Measurements from ENCODE around the gene S100A6.
"Not testable (repeated sequence)": the region's sequence is repeated elsewhere in the genome, so short reads cannot be mapped to it uniquely, and the experiment has no call there.

S100A6 gene

DNA sequence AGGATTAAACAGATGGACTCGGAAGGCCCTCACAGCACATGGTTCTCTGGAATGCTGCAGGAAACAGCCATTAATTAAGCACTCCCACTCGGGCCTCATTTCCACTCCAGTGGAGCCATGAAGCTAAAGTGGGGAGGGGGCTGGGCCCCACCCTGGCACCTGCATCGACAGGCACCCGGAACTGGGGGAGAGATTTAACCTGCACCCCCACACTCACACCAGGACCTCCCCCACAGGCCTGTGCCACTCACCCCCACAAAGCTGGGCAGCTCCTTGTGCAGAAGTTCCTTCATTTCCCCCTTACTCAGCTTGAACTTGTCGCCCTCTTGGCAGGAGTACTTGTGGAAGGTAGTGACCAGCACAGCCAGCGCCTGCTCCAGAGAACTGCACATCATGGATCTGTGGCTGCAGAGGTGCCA, 27.7 kb upstream of the S100A6 start:
- DNase-seq = no peak

DNA sequence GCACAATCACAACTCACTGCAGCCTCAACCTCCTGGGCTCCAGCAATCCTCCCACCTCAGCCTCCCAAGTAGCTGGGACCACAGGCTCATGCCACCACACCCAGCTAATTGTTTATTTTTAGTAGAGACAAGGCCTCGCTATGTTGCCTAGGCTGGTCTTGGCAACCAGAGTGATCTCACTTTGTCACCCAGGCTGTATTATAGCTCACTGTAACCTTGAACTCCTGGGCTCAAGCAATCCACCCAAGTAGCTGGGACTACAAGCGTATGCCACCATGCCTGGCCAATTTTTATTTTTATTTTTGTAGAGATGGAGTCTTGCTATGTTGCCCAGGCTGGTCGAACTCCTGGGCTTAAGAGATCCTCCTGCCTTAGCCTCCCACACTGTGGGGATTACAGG, 26.2 kb upstream of the S100A6 start:
- not testable (repeated sequence) for DNase-seq

DNA sequence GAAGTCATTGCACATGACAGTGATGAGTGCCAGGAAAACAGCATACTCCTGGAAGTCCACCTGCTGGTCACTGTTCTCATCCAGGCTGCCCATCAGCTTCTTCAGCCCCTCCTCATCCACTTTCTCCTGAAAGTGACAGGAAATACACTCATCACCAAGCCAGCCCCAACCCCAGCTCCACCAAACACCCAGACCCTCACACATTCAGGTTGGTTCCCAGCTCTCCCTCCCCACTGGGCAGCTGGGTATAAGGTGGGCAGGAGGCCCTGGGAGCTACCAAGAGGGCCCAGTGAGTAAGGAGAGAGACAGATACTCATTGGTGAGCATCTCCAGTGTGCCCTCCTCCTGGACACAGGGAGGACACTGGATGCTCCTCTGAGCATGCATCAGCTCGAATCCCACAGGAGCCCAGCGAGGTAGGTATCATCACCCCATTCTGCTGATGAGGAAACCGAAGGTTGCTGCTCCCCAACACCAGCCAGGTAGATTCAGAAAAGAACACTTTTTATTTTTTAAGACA, 25.7 kb upstream of the S100A6 start:
- no peak for DNase-seq

DNA sequence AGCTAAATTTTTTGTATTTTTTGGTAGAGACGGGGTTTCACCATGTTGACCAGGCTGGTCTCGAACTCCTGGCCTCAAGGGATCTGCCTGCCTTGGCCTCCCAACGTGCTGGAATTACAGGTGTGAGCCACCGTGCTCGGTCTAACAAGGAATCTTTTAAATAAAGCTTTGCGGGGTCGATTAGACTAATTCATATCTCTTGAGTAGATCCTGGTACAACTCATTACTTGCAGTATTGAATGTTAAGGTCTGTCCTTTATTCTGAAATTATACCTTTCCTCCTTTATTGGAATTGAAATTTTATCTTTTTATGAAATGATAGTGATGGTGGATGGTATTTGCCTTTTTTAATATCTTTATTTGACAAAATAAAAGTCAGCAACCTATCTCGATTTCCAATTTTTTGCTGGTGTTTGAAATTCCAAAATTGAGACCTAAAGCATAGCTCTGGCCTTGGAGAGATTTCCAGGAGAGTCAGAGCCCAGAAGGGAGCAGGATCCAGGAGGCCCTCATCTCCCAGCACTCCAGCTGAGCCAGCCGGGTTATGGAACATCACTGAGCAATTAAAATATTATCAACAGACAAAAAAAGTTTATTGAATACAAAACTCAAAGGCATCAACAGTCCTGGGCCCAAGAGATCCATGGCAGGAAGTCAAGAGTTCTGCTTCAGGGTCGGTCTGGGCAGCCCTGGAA, 25.1 kb upstream of the S100A6 start:
- DNase-seq = no peak

DNA sequence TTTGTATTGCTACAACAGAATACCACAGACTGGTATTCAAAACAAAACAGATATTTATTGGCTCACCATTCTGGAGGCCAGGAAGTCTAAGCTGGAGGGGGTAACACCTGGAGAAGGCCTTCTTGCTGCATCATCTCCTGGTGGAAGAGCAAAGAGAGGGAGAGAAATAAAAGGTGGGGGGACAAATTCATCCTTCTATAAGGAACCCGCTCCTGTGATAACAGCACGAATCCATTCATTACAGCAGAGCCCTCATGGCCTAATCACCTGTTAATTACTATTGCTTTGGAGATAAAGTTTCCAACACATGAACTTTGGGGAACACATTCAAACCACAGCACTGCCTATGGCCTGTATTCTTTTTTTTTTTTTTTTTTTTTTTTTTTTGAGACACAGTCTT, 24.4 kb upstream of the S100A6 start:
- DNase-seq = no peak

DNA sequence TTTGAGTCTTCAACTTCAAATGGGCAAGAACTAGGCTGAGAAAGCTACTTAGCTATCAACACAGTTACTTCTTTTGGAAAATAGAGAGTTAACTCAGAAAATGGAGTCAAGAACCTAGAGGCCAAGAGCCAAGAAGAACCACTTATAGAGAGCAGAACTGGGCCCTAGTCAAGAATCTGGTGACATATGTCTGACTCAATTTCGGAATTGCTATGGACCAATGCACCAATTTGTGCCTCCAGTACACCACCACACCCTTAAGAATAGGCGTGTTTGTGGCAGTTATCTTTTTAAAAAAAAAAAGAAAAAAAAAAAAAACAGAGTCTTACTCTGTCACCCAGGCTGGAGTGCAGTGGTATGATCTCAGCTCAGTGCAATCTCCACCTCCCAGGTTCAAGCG, 22.1 kb upstream of the S100A6 start:
- DNase-seq = no peak

DNA sequence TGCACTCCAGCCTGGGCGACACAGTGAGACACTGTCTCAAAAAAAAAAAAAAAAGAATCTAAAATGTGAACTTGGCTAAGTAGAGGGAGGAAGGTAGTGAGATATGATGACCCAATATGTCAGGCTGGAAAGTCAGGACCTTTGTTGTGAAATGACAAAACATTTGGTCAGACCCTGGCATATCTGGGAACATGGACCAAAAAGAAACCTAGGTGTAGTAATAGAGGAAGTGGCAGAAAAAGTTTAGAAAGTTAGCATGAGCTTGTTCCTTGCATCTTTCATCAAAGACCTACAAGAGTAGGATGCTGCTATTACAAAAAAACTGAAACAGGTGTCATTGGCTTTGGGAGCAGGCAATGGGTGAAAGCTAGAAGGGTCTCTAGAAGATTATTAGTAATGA, 20.6 kb upstream of the S100A6 start:
- DNase-seq = no peak

DNA sequence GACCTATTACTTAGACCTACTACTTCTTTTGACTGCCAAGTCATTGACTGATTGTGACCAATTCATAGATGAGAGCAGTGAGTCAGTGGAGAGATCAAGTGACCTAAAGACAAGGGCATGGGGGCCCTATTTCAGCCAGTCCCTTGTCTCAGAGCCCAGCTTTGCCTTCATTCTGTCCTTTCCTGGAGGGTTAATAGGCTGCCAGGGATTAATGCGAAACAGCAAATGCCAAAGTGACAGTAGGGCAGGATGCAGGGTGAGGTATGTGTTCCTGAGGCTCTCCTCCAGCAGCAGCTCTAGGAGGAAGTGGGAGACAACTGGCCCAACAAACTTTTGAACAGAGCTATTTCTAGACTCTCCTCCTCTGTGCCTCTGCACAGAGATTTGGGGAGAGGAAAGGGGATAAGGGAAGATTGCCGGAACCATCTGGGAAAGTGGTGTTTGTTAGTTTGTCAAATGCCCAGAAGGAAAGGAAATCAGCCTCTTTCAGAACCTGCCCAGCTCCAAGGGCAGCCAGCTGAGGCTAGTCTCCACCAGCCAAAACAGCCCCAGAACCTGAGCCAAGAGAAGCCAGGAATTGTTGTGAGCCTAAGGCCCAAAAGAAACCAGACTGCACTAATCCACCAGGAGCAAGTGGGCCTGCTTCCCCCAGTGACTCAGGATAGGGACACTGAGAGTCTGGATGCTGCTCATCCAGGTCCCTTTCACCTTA, 18.2 kb upstream of the S100A6 start:
- DNase-seq = no peak

DNA sequence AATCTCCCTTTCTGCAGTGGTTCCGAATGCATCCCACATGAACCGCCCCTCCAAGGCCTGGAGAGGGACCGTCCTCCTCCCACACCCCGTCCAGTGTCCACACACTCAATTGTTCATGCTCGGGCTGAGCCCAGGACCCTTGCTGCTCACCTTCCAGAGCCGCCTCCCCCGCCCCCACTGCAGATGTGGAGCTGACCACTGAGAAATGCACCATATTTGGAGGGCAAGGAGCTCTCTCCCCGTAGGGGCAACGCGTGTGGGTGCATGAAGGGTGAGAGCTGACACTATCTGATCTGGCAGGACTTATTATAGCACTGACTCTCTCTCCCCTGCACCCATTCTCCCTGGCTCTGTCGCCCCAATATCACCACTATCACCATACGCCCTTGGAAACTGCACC, 17.3 kb upstream of the S100A6 start:
- DNase-seq = no peak

DNA sequence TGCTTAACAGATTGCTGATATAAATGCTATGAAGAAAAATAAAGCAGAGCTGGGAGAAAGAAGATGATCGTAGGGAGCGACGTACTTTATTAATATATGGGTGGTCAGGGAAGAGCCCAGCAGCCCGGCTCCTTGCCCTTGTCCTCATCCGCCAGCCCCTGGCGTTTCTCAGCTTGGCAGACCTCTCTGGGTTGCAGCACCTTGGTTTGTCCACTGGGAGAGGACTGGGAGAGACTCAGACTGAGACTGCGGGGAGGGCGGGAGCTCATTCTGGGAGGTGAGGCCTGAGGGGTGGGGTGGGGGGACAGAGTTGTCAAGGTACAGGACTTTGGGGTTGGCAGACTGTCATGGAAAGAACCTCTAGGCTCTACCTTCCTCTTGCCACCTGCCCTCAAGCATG, 16.5 kb upstream of the S100A6 start:
- no peak for DNase-seq

DNA sequence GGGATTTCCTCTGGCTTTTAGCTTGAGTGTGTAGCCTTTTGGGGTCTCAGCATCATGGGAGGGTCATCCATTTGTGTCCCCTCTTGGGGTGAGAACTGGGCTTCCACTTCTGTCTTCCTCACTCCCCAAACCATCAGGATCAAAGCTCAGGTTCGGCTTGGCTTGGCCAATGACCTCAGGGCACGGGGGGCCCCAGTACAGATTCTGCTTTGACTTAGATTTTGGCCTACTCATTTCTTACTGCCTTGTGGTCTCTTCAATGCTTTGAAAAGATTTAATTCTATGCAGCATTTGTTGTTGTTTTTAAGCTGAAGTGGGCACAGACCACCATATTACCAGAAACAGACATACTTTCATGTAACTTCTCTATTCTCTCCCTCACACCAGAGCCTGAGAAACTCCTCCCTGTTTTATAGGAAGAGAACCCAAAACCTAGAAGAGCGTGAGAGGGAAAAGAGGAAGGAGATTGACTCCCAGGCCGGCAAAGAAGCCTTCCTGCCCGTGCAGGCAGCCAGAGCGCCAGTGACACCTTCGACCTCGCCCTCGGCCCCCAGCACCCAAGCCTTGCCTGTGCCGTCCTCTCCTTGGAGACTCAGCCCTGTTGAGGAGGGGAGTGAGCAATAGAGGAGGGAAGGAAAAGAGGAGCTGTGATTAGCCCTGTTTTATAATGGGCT, 15.2 kb upstream of the S100A6 start:
- no peak for DNase-seq

DNA sequence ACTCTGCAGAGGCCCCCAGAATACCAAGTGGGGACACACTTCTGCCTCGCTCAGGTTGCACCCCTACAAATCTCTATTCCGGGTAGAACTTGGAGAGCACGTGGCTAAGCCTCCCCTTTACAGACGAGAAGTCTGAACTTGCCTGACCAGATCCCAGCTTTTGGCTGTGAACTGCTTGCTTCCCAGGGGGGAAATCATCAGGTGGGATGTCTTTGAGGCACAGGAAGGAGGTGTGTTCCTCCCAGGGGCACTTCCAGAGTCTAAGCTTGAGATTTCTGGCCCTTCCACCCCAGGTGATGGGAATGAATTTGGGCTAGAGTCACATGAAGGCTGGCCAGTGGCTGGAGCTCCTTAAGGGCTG, 14.6 kb upstream of the S100A6 start:
- DNase-seq = no peak

DNA sequence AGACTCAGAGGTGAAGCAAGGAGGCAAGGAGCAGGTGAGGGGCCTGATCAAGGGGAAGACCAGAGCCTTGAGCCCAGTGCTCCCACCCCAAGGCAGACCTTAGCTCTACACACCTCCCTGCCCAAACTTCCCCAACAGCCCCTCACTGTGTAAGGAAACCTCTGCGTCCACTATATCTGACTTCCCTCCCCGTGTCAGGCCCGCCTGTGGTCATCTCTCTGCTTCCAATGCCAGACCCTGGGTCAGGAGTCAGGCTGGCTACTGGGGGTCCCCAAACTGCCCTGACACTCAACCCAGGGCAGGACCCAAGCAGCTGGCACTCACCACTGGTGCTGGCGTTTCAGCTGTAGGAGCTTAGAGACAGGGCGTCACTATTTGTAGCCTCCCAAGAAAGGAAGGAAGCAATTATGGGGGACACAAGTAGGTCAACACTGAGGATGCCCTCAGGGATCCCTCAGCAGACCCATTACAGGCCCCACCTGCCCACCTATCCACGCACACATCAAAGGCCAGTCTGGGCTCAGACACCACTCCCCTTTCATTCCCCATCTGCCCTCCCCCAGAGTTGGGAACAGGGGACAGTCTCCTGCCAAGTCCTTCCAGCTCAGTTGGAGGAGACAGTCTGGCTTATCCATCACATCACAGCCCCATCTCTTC, 14.1 kb upstream of the S100A6 start:
- DNase-seq = no peak

DNA sequence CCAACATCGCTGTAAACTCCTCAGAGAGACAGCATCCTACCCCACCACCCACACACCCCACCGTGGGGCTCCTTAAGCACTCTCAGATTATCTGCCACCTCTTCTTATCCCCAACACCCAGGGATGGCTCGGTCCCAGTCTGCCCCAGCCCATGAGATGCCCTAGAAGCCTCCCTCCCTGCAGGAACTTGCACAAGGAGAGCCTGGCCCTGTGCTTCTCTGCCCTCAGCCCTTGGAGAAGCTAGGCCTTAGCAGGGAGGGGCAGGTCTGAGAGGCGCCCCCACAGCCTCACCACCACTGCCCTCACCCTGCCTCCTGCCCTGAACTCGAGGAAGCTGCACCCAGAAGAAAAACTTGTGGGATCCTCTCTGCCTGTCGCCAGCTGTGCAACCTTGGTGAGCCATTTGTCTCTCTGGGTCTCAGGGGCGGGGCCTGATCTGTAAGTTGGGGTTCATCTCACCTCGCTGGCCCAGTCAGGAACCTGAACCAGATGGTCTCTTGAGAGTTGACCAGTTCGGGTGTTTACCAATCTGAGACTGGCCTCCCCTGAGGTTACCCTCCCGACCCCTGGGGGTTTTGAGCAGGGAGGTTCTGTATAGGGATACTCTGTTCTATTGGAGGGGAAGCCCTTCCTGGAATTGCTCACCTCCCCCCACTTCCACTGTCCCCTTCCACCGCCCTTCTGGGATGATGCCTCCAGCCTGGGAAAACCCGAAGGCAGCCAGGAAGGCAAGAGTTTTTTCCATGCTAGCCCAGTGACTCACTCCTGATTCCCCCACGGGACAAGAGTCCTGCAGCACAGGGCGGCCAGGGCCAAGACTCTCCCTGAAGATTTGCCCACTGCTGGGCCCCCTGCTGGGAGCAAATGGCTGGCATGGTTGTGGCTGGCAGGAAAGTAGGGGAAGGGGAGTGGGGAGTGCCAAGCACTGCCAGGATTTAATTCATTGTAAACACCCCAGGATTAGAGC, 13.2 kb upstream of the S100A6 start, which contains the start of gene S100A3:
S100A3 (minus strand) TSS at position 537 of the 967 bp plus-strand sequence. CDS start 773 bp downstream, outside the sequence.
- peak; percentile 91 for DNase-seq

DNA sequence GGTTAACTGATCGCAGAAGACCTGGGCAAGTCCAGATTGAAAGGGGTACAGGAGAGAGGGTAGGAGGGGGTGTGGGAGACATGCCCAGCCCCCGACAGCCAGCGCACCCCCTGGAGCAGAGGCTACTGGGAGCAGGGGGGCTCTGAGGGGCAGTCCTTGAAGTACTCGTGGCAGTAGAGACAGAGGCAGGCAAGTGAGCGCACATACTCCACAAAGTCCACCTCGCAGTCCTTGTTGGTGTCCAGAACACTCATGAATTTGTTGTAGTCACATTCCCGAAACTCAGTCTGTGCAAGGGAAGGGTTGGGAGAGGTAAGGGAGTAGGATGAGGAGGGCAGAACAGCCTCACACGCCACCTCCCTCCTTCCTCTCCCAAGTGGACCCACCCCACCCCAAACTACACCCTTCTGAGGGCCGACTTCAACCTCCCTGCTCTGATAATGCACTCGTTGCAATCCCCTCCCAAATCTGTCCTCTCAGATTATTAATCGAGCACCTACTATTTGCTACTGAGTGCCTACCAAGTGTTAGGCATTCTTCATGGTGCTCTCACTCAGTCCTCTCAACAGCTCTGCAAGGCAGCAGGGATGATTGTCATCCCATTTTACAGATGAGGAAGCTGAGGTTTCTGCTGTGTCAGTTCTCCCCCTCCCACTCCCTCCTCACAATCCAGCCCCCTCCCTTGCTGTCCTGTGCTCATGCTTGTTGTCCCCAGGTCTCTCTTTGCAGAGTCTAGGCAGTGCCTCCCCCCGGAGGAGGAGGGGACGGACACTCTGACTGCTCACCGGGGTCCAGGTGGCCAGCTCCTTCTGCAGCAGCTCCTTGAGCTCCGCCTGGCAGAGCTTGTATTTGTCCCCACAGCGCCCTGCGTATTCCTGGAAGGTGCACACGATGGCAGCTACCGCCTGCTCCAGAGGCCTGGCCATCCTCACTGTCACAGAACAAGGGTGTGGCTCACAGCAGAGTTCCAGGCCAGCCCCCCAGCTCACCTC, 12.1 kb upstream of the S100A6 start:
- DNase-seq = no peak

DNA sequence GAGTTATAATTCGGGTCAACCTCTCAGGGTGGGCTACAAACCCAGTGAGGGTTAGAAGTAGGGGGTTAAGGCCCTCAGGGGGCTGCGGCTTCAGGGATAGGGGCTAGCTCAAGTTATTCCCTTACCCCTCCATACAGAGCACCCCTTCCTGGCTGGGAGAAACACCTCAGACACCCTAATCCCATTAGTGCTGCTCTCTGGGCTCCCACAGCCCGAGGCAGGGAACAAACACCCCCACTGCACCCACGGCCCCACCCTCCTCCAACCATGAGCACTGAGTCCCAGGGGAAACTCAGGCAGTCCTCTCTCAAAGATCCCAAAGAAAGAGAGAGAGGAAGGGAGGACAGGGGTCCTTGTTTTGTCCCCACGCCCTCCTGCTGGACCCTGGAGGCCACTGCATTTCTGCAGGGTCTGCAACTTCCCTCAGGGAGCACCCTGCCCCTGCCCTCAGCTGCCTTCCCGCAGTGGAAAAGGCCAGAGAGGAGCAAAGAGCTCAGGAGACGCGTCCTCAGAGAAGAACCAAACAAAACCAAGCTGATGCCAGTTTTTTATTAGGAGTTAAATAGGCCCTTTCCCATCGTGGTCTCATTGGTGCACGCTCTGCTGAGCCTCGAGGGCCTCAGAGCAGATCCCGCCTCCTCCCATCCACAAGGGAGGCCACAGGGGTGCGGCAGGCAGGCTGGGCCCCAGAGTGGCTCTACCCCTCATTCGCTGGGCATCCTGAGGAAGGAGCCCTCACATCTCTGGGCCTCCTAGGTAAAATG, 11.2 kb upstream of the S100A6 start:
- DNase-seq = no peak

DNA sequence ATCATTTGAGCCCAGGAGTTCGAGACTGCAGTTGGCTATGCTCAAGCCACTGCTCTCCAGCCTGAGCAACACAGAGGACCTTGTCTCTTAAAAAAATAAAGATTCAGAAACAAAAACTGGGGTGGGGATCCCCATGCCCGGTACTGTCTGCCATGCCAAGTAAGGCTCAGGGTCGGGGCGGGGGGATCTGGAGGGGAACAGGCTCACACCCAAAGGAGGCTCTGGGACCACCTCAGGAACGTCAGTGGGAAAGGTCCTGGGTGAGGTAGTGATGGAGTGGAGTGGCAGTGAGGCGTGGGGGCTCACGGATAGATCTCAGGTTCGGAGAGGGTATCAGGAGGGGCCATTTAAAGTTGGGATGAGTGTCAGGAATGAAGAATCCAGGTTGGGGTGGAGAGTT, 10.6 kb upstream of the S100A6 start:
- DNase-seq = no peak

DNA sequence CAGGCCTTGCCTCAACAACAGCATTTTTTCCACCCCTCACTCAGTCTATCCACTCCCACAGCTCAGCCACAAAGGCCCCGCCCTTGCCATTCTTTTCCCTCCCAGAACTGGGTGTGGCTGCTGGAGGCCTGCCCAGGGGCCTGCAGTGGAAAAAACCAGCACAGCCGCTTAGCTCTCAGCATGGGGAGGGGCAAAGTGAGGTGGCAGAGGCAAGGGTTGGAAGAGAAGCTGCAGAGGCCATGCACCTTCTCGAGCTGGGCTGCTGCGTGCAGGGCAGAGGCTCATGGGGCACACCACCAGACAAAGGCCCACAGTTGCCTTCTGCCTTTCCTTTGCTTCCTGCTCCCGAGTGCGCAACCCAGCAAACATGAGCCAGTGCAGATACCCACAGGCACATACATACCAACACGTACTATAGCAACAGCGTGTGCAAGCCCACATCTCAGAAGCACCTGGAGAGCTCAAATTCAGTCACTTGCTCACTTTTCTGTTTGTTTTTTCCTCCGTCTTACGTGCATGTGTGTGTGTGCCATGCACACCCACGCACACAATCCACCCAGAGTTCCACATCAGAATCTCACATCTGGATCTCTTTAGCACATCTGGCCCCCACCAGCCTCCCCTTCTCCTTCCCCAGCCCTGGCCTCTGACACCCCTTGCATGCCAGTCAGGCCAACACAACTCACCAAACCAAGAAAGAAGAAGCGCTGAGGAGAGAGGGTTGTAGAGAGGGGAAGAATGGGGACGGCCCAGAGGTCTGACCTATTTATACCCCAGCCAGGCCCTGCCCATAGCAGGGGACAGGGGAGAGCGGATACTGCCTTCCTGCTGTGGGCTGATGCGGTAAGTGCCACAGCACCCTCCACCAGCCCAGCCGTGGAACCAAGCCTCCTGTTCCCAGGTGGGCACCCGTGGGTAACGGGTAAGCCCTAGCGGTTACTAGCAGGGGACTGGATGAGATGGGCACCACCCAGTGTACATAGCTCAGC, 9.6 kb upstream of the S100A6 start, which contains the start of gene S100A4:
S100A4 (minus strand) TSS at position 740 of the 989 bp plus-strand sequence. CDS start 1,012 bp downstream, outside the sequence.
- peak; percentile 94 for DNase-seq
